GM18505 (cell line): ENCODE results near the gene MICAL2.

ENCODE experiments used
- ATAC-seq: cut with Tn5 transposase; IDR thresholded peaks from one replicate; pipeline ENCODE4 v1.9.1; 2021; ENCODE audit not compliant: unreplicated experiment
- POLR2A ChIP-seq: IDR thresholded peaks from 4 replicates; pipeline ENCODE4 v1.6.1; 2011; ENCODE audit warnings: borderline replicate concordance; ENCODE audit not compliant: insufficient read depth, insufficient read length; ENCODE audit errors: extremely low read depth

Gene MICAL2

GRCh38 chr11:12288212-12288930, 178.0 kb downstream of the MICAL2 start:
- ATAC-seq, result no peak
- no peak for TF ChIP-seq POLR2A

- no peak for ATAC-seq
- TF ChIP-seq POLR2A, result no peak
Measured at GRCh38 chr11:12288931-12289666, 178.7 kb downstream of the MICAL2 start.

- TF ChIP-seq POLR2A, result no peak
- no peak for ATAC-seq
Measured at GRCh38 chr11:12289667-12290476, 179.5 kb downstream of the MICAL2 start.

- TF ChIP-seq POLR2A, result no peak
- no peak for ATAC-seq
Measured at GRCh38 chr11:12290477-12290922, 180.1 kb downstream of the MICAL2 start.

- no peak for ATAC-seq
- no peak for TF ChIP-seq POLR2A
Measured at GRCh38 chr11:12291313-12291712, 180.9 kb downstream of the MICAL2 start.

GRCh38 chr11:12291766-12292165, 181.4 kb downstream of the MICAL2 start:
- ATAC-seq, result no peak
- TF ChIP-seq POLR2A, result no peak

GRCh38 chr11:12292766-12293165, 182.4 kb downstream of the MICAL2 start:
- ATAC-seq, result no peak
- no peak for TF ChIP-seq POLR2A

GRCh38 chr11:12293486-12293885, 183.1 kb downstream of the MICAL2 start:
- no peak for ATAC-seq
- no peak for TF ChIP-seq POLR2A

- no peak for ATAC-seq
- no peak for TF ChIP-seq POLR2A
Measured at GRCh38 chr11:12294613-12295012, 184.2 kb downstream of the MICAL2 start.

GRCh38 chr11:12295943-12296342, 185.6 kb downstream of the MICAL2 start:
- TF ChIP-seq POLR2A, result no peak
- ATAC-seq, result no peak

- no peak for TF ChIP-seq POLR2A
- no peak for ATAC-seq
Measured at GRCh38 chr11:12298610-12299009, 188.2 kb downstream of the MICAL2 start.

GRCh38 chr11:12301379-12301778, 191.0 kb downstream of the MICAL2 start:
- no peak for TF ChIP-seq POLR2A
- no peak for ATAC-seq

GRCh38 chr11:12303421-12304149, 193.2 kb downstream of the MICAL2 start:
- ATAC-seq, result no peak
- no peak for TF ChIP-seq POLR2A
